NCI-H1694 treated with DMSO at 0.1 percent for 48 hours (cell line): Measurements from ENCODE around the gene CEACAM1.
"Not testable (repeated sequence)": the region's sequence is repeated elsewhere in the genome, so short reads cannot be mapped to it uniquely, and the experiment has no call there.

Source experiments
- DNase-seq: peaks from one replicate; lab custom pipeline; 2025; lab: John Stamatoyannopoulos, UW

CEACAM1 gene

GRCh38 chr19:42511340-42511739, 16.9 kb downstream of the CEACAM1 start:
- no peak for DNase-seq

DNA sequence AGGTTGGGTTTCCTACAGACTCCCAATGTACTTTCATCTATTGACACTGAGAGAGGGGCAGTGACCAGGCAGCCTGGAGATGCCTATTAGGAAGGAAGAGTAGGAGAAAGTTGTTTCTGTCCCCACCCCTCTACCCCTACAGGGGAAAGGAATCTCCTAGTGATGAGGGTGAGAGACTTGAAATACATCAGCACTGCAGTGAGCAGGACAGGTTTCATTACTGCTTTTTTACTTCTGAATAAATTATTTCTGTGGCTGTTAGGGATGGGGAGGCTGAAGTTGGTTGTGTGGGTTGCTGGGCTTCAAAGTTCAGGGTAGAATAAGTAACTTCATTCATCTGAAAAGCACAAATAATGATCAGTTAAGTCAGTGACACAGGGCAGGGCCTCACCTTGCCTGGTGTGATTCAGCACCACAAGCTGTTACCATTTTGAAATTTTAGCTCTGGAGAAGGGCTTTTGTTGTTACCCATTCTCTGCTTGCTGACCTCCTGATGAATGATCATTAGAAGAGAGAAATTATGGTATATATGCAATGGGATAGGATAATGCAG, 19.3 kb downstream of the CEACAM1 start:
- no peak for DNase-seq

DNA sequence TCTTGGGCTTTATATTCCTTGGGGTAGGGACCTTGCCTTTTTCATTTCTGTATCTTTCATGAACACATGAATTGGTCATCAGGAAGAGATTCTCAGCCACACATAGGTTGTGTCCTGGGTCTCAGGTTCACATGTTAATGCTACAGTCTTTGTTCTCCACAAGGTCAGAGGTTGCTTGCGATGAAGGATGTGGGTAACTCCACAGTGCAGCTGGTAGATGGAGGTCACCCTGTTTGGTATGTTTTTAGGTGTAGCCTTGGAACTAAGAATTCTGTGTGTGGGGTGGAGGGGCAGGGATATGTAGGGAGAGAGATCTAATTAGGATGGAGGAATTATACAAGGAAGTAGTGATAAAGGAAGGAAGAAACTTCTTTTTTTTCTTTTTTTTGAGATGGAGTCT, 23.2 kb downstream of the CEACAM1 start:
- no peak for DNase-seq

DNA sequence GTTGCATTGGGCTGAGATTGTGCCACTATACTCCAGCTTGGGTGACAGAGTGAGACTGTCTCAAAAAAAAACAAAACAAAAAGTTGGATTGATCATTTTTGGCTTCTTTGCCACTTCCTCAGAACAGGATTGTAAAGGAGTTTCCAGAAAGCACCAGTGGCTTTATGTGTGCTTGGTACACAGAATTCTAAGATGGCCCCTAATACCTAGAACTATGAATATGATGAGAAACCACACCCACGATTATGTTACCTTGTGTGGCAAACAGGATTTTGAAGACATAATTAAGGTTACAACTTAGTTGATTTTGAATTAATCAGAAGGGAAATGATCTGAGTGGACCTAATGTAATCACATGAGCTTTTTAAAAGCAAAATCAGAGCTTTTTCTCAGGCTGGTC, 26.5 kb downstream of the CEACAM1 start:
- DNase-seq = no peak

GRCh38 chr19:42501243-42501642, 27.0 kb downstream of the CEACAM1 start:
- DNase-seq = not testable (repeated sequence)

DNA sequence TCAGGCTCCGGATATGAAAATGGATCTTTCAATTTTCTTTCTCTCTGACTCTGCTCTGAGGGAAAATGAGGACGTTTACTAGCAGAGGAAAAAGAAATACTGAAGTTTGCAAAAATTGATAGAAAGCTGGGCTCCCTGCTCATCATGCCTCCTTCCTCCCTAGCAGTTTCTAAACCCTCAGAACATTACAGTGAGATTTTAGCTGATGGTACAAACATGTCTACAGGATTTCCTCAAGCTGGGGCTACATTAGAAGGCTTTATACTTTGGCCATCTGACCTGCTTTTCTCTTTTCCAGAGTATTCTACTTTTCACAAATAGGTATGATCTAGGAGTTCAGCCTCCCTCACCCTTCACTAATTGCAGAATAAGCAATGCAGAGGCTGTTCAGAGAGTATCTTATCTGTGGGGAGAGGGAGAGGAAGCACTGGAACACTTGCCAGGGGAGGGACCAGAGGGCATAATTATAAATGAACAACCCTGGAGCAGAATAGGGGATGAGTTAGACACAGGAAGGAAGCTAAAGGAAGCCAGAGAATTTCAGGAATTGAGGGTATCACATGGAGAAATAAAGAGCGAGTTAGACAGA, 30.0 kb downstream of the CEACAM1 start:
- DNase-seq = no peak

DNA sequence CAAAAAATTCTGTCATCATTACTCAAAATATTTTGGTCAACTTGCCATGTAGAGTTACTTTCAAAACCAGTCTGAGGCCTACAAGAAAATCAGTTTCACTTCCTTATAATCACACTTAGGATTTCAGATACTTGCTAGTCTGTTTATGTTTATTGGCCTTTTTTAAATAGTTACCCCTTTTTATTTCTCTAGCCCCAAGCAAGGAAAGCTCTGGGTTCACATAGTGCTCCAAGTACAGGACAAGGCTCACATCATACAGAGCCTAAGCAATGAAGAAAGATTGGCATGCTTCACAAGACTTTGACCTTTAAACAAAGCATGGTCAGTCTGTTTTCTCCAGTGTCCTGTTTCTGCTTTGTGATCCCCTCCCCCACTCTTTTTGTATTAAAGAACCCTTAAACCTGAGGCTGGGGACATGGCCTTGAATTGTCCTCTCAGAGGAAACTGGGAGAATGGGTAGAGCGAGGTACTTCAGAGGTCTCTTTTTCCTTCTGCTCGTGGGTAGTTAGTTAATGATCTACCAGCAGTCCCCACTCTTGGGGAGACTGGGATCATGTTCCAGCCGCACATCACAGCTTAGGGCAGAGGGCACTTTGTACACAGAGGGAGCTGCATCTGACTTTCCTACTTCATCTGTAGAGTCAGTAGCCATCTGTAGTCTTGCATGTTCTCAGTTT, 30.7 kb downstream of the CEACAM1 start:
- DNase-seq = no peak

GRCh38 chr19:42496460-42497133, 31.7 kb downstream of the CEACAM1 start:
- no peak for DNase-seq

- no peak for DNase-seq
Observed at GRCh38 chr19:42495663-42496062, 32.6 kb downstream of the CEACAM1 start.

GRCh38 chr19:42494321-42494720, 34.0 kb downstream of the CEACAM1 start:
- no peak for DNase-seq

GRCh38 chr19:42488783-42489521, 39.3 kb downstream of the CEACAM1 start:
- no peak for DNase-seq

GRCh38 chr19:42487798-42488178, 40.5 kb downstream of the CEACAM1 start:
- no peak for DNase-seq

DNA sequence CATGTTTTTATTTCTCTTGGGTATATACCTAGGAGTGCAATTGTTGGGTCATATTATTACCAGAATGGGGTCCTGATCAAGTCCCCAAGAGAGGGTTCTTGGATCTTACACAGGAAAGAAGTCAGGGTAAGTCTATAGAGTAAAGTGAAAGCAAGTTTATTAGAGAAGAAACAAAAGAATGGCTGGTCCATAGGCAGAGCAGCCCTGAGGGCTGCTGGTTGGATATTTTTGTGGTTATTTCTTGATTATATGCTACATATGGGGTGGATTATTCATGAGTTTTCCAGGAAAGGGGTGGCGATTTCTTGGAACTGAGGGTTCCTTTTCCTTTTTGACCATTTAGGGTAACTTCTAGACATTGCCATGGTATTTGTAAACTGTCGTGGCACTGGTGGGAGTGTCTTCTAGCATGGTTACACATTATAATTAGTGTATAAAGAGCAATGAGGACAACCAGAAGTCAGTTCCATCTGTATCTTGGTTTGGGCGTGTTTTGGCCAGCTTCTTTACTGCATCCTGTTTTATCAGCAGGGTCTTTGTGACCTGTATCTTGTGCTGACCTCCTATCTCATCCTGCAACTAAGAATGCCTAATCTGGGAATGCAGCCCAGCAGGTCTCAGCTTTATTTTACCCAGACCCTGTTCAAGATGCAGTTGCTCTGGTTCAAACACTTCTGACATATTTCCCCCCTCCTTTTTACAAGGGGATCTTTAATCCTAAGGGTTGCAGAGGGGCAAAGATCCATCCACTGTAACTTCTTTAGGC, 41.1 kb downstream of the CEACAM1 start:
- no peak for DNase-seq

DNA sequence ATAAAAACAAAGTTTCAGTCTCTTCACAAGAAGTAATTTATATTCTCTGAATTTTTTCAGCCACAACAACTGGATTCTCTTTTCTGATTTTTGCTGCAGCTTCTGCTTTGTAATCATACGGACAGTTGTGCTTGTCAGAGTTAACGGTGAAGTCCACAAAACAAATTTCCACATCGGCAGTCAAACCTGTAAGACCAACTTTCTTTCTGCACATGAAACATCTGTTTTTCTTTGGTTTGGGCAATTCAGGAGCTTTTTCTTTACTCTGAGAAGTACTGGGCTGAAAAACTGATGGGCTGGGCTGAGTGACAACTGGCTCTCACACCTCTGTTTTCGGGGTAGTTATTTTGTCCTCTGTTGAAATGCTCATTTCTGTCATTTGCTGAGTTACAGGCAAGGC, 43.2 kb downstream of the CEACAM1 start:
- not testable (repeated sequence) for DNase-seq

GRCh38 chr19:42480335-42481095, 47.8 kb downstream of the CEACAM1 start:
- DNase-seq = no peak

GRCh38 chr19:42479736-42480135, 48.5 kb downstream of the CEACAM1 start:
- DNase-seq = no peak

- DNase-seq = no peak
Observed at GRCh38 chr19:42478765-42479311, 49.4 kb downstream of the CEACAM1 start.

- DNase-seq = no peak
Observed at GRCh38 chr19:42477933-42478332, 50.3 kb downstream of the CEACAM1 start.

DNA sequence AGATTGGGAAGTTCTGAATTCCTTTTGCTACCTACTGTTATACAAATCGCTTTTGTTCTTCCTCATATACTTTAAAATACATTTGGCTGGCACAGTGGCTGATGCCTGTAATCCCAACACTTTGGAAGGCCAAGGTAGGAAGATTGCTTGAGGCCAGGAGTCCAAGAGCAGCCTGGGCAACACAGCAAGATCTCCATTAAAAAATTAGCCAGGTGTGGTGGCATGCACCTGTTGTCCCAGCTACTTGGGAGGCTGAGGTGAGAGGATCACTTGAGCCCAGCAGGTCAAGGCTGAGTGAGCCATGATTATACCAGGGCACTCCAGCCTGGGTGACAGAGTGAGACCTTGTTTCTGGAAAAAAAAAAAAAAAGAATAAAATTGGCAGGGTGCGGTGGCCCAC, 51.2 kb downstream of the CEACAM1 start:
- DNase-seq = no peak

DNA sequence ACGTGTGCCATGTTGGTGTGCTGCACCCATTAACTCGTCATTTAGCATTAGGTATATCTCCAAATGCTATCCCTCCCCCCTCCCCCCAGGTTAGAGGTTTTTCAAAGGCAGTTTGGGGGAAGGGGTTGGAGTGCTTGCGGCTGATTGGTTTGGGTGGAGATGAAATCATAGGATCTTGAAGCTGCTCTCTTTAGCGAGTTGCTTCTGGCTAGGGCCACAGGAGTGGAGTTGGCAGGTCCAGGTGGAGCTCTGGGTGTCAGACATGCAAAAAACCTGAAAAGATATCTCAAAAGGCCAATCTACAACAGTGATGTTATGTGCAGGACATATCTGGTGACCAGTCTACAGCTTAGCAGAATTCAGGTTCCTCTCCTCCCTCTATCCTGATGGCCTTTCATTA, 52.9 kb downstream of the CEACAM1 start:
- no peak for DNase-seq

DNA sequence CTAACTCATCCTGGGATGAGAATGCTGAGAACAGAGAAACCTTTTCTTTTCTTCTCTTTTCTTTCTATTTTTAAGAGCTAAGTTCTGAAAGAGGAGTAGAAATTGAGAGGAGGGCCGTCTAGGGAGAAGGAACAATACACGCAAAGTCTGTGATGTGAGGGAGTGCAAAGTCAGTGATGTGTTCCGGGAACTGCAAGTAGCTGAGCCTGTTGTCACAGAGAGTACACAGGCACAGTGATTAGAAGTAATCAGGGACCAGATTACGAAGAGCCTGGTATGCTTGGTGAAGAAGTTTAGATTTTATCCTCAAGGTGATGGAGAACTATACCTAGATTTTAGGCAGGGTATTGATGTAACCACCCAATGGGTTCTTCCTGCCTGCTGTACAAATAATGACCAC, 53.5 kb downstream of the CEACAM1 start:
- no peak for DNase-seq
